Pulmonary artery endothelial cell (primary cell): ENCODE measurements around the gene PNPLA7. TPM values are rescaled to one million over a fixed set of nuclear protein-coding genes. Genes with fewer than 3 reads are reported as not detected.

Experiments used
- DNase-seq: peaks from one replicate; pipeline ENCODE4 v3.0.0-alpha.2; 2011; ENCODE audit warnings: low read depth, low spot score
- total RNA-seq: library from RNA; depleted of rRNA; stranded (reverse); fragments of >200 nt; gene quantifications from 2 replicates; pipeline ENCODE4 v1.2.3, GENCODE V29; 2014

The PNPLA7 gene
- total RNA-seq, 1 donor from 2014 or later = 0.20 TPM

- DNase-seq = no peak
These were observed 53.4 kb downstream of the PNPLA7 start for GRCh38 chr9:137496601-137497375.

DNA sequence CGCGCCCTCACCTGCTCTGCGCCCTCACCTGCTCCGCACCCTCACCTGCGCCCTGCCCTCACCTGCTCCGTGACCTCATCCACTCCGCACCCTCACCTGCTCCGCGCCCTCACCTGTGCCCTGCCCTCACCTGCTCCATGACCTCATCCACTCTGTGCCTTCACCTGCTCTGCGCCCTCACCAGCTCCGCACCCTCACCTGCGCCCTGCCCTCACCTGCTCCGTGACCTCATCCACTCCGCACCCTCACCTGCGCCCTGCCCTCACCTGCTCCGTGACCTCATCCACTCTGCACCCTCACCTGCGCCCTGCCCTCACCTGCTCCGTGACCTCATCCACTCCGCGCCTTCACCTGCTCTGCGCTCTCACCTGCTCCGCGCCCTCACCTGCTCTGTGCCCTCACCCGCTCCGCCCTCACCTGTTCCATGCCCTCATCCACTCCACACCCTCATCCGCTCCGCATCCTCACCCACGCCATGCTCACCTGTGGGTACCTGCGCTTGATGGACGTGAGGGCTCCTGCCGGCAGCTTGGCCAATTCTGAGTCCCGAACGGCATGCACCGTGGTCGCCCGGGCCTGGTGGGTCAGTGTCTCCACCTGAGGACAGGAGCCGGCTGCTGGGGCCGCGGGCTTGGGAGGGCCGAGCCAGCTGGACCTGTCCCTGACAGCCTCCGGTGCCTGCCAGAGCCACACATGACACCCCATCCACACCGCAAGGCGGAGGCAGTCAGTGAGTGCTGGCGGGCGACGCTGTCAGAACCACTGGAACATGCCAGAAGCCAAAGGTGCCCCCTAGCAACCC lies 55.5 kb downstream of the PNPLA7 start:
- DNase-seq = no peak

- DNase-seq = no peak
These were observed 56.1 kb downstream of the PNPLA7 start for GRCh38 chr9:137494104-137494544.

DNA sequence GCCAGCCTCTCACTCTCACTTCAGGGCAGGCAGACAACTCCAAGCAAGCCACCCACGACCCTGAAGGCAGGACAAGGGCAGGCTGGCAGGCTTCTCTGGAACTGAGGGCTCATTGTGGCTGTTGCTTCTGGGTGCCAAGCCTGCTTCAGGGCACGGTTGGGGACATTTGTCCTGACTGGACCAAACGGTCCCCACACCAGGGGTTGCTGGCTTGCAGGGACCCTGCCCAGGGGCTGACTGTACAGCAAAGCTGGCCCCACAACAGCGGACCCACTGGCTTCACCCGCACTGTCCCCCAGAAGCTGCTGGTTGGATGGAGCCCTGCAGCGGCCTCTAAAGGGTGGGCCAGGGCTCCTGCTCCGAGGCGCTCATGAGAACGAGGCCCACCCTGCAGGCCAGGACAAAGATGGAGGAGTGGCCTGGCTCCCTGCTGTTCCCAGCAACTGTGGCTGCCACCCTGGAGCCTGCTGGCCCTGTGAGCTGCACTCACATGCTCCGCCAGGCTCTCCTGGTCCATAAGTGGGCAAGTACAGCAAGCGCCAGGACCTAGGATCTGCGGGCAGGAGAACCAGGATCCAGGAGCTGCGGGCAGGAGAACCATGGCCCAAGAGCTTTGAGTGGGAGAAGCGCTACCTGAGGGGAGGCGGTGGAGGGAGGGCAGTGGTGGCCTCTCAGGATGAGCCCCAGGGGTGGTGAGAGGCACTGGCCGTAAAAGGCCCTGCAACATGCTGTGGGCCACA lies 56.7 kb downstream of the PNPLA7 start:
- no peak for DNase-seq

- no peak for DNase-seq
These were observed 57.5 kb downstream of the PNPLA7 start for GRCh38 chr9:137492464-137493363.

- no peak for DNase-seq
These were observed 58.3 kb downstream of the PNPLA7 start for GRCh38 chr9:137491735-137492432.

DNA sequence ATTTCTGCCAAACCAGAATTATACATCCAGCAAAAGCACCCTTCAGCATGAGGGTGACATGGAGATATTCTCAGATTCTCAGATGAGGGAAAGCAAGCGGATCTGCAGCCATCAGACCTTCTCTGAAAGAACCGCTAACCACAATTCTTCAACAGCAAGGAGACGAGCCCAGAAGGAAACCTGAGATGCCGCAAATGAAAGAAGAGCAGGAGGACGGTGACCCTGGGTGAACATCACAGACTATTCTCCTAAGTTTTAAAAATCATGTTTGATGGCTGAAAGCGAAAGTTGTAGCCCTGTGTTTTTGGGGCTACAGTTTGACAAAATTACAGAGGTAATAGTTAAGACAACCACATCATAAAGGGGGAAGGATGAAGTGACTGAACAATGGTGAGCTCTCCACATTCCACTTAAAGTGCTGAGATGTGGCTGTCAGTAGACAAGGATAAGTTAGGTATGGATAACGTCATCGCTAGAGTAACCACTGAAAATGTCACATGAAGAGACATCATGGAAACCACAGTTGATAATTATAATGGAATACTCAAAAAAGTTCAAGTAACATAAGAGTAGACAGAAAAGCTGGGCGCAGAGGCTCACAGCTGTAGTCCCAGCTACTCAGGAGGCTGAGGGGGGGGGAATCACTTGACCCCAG lies 59.5 kb downstream of the PNPLA7 start:
- DNase-seq = no peak

DNA sequence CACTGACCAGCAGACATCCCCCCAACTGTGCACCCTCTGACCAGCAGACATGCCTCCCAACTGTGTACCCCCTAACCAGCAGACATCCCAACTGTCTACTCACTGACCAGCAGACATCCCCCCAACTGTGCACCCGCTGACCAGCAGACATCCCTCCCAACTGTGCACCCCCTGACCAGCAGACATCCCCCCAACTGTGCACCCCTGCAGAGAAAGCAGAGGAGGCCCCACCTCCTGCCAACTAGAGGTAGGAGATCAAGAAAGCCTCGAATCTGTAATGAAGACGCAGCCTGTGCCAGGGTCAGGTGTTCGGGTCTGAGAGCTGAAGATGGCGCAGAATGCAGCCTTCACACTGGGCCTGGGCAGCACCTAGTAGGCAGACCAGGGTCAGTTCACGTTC lies 61.3 kb downstream of the PNPLA7 start:
- no peak for DNase-seq

DNA sequence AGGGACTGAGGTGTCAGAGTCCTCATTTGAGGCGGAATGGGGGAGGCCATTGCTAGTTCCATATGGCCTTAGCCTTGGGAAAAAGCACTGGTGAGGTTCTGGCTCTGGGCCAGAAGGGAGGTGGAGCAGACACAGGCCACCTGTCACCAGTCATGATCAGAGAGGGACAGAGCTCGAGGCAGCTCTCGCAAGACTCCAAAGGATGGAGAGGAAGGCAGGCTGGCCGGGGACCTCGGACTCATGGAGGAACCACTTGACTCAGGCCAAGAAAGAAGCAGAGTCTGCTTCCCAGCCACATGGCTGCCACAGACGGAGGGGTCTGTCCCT lies 61.9 kb downstream of the PNPLA7 start:
- no peak for DNase-seq

GRCh38 chr9:137487454-137488326 lies 62.5 kb downstream of the PNPLA7 start:
- no peak for DNase-seq

- DNase-seq = no peak
These were observed 63.4 kb downstream of the PNPLA7 start for GRCh38 chr9:137486545-137487453.

GRCh38 chr9:137486141-137486490 lies 64.1 kb downstream of the PNPLA7 start:
- DNase-seq = no peak

DNA sequence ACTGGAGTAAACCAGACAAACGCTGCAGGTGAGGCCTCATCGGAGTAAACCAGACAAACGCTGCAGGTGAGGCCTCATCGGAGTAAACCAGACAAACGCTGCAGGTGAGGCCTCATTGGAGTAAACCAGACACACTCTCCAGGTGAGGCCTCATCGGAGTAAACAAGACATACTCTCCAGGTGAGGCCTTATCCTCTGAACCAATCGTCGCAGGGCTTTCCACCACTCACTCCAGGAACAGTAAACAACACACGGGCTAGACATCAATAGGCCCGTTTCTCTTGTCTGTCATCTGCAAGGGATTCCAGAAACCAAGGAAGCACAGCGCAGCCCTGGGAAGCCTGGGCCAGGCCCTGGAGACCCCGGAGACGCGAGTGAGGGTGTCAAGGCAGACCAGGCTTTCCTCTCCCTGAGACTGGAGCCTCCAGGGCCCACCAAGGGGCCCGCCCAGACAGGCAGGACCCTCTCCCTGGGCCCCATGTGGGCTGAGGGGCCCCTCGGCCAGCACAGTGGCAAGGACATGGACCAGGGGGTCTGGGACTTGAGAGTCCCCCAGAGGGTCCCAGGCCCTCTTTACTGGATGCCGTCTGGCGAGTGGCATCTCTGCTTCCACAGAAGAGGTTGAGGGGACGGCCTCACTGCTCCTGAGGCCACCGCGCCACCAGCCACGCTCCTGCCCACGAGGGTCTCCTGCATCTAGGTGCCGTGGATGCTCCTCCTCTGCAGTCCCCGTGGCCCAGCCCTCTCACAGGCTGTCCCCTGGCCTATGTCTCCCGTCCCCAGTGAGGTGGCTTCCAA lies 64.7 kb downstream of the PNPLA7 start:
- no peak for DNase-seq

DNA sequence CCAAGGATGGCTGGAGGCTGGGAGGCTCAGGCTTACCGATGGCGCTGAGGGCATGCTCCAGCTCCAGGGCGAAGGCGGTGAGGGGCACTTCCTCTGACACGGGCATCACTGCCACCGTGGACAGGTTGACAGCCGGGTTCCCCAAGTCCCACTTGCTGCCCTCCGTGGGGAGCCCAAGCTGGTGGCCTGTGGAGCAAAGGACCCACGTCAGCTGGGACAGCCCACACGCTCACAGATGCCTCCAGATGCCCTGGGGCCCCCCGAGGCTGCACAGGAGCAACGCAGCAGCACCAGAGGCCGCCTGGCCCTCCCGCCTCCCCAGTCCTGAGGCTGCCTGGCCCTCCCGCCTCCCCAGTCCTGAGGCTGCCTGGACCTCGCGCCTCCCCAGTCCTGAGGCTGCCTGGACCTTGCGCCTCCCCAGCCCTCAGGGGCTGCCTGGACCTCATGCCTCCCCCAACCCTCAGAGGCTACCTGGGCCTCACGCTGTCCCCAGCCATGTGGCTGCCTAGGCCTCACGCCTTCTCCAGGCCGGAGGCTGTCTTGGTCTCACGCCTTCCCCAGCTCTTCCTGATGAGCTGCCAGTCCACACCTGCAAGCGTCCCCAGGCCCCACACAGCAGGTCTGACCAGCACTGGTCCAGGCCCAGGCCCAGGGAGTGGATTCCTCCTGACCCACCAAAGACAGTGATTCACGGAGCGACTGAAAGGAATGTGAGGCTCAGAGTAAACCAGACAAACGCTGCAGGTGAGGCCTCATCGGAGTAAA lies 65.5 kb downstream of the PNPLA7 start:
- no peak for DNase-seq

DNA sequence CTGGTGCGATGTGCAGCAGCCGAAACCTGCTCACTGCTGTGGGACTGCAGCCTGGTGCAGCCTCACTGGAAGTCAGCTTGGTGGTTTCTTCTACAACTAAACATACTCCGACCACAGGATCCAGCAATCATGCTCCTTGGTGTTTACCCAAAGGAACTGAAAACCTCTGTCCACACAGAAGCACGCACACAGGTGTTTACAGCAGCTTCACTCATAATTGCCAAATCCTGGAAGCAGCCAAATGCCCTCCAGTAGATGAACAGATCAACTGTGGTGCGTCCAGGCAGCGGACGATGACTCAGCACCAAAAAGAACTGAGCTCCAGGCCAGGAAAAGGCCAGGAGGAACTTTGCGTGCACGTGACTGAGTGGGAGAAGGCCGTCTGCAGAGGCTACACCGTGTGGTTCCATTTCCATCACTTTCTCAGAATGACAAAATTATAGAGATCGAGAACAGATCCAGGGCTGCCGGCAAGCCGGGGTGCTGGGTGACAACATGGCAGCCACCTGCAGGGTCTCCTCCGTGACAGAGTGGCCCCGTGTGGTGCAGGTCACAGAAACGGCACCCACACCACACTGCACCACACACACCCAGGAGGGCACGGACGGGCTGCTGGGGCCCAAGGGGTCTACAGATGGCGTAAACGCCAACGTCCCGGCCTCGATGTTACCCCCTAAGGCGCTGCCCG lies 68.0 kb downstream of the PNPLA7 start:
- peak; percentile 19 for DNase-seq
